Sigmoid colon (tissue), 4 donors: ENCODE results near the gene DSCAML1.

ENCODE experiments used
- EP300 ChIP-seq, 4 donors: sonication (generic); formaldehyde crosslinking; IDR thresholded peaks; one replicate each; pipeline ENCODE4 v1.6.1; 2017; ENCODE audit warnings: antibody characterized with exemption in 4 of 4
- POLR2A ChIP-seq, 2 donors: fragments of 450-650 bp; IDR thresholded peaks; one replicate each; pipeline ENCODE4 v1.6.1; 2016; ENCODE audit warnings: antibody characterized with exemption in 2 of 2, mild to moderate bottlenecking in 2 of 2, moderate library complexity in 2 of 2
- POLR2AphosphoS5 ChIP-seq, 4 donors: sonication (generic); formaldehyde crosslinking; IDR thresholded peaks; one replicate each; pipeline ENCODE4 v1.6.1; 2017; ENCODE audit warnings: antibody characterized with exemption in 4 of 4
- TF ChIP-seq, protein P1 (sequence below), 4 experiments: fragments of 450-650 bp in 3 of 4; fragments of 200-600 bp in 1 of 4; IDR thresholded peaks; one replicate each; pipeline ENCODE4 v1.5.1; 2016 to 2019; ENCODE audit warnings: antibody characterized with exemption in 4 of 4, mild to moderate bottlenecking in 3 of 4, moderate library complexity in 2 of 4

DNA sequence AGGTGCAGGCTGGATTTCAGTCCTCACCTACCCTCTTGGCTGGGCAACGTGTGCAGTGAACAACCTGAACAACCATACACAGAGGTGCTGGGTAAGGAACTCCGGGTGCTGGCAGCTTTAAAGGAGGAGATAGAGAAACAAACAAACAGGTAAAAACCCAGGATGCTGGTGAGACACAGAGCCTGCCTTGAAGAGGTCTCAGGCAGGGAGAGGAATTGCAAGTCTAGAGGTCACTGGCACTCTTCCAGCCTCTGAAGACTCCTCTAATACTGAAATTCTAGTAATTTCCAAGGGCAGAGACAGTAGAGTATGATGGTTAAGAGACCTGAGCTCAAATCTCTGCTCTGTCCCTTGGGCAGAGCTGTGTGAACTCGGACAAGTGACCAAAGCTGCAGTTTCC lies 276.8 kb downstream of the DSCAML1 start:
- TF ChIP-seq POLR2A (IDR thresholded peaks at IDR 0.05) (no peak), POLR2AphosphoS5 (IDR thresholded peaks at IDR 0.05) (no peak), EP300 (IDR thresholded peaks at IDR 0.05) (no peak)
- TF ChIP-seq, protein P1, sequence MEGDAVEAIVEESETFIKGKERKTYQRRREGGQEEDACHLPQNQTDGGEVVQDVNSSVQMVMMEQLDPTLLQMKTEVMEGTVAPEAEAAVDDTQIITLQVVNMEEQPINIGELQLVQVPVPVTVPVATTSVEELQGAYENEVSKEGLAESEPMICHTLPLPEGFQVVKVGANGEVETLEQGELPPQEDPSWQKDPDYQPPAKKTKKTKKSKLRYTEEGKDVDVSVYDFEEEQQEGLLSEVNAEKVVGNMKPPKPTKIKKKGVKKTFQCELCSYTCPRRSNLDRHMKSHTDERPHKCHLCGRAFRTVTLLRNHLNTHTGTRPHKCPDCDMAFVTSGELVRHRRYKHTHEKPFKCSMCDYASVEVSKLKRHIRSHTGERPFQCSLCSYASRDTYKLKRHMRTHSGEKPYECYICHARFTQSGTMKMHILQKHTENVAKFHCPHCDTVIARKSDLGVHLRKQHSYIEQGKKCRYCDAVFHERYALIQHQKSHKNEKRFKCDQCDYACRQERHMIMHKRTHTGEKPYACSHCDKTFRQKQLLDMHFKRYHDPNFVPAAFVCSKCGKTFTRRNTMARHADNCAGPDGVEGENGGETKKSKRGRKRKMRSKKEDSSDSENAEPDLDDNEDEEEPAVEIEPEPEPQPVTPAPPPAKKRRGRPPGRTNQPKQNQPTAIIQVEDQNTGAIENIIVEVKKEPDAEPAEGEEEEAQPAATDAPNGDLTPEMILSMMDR (IDR thresholded peaks at IDR 0.05), result no peak
